ENCODE measurements around the gene RPL29.

The RPL29 gene

DNA sequence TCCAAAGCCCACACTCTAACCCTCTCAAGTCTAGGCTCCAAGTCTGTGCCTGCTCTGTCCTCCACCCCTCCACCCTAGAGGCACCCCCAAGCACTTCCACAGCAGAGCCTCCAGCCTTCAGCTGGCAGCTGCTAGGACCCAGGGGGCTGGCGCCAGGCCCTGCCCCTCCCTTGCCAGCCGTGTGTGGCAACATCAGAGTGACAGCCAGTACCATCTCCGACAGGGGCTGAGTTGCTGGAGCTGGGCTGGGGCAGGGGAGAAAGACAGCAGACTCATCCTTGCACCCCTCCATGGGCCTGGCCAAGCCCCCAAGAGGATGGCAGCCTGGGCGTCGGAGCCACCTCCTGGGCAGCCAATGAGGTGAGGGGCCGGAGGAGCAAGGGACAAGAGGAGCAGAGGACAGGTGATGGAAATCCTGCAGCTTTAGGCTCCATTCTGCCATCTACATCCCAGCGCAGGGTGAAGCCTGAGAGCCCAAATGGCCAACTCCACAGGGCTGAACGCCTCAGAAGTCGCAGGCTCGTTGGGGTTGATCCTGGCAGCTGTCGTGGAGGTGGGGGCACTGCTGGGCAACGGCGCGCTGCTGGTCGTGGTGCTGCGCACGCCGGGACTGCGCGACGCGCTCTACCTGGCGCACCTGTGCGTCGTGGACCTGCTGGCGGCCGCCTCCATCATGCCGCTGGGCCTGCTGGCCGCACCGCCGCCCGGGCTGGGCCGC lies 40.4 kb downstream of the RPL29 start, which contains the start of gene GPR62:
Gene GPR62, plus strand, starts transcription at position 207 of the 718 bp plus-strand sequence. Its CDS starts 272 bp downstream, at position 479.
- peak within 1 kb of the TSS; percentile 97 for H3K18ac ChIP-seq (ENCODE audit: low read length)
- H3K27me3 ChIP-seq (ENCODE audit: control insufficient read depth in 3 of 3, insufficient read depth in 3 of 3, low read depth in 1 of 3, low read length in 3 of 3), result peaks cover 0 to 24% (median 11%) of the 10 kb centered on the region in 3 experiments
- H3K36me3 ChIP-seq (replicated peaks in 1 of 2; ENCODE audit: control insufficient read depth in 2 of 2, insufficient read depth in 2 of 2, low read length in 2 of 2), result peaks cover 18 to 37% of the 10 kb centered on the region in 2 donors
- no peak within 1 kb of the TSS for H2AFZ ChIP-seq (ENCODE audit: low read length)
- H3K9ac ChIP-seq (ENCODE audit: low read depth, low read length, poor library complexity), result peak within 1 kb of the TSS; percentile 91
- H3K4me1 ChIP-seq (ENCODE audit: control insufficient read depth in 2 of 2, insufficient read depth in 1 of 2, low read depth in 1 of 2, low read length in 2 of 2), result peaks cover 7 to 18% of the 10 kb centered on the region in 2 donors
- peak within 1 kb of the TSS; percentile 85 for H2AK5ac ChIP-seq (ENCODE audit: low read depth, low read length)
- DNase-seq (ENCODE audit: low spot score), result no peak
- H3K9me3 ChIP-seq (replicated peaks in 1 of 2; ENCODE audit: control insufficient read depth in 2 of 2, insufficient read depth in 1 of 2, low read depth in 1 of 2, low read length in 2 of 2), result peaks cover 0 to 8% of the 10 kb centered on the region in 2 donors
- peak within 1 kb of the TSS; percentile 58 for H2BK5ac ChIP-seq (ENCODE audit: low read length)
- WGBS, 2 donors (ENCODE audit: extremely low coverage in 2 of 2, insufficient read length in 2 of 2, insufficient replicate concordance in 1 of 2), result no CpG with 5 or more reads among the region's 33 CpGs
- H3K4me2 ChIP-seq (ENCODE audit: insufficient read depth, low read length, poor library complexity, severe bottlenecking), result peak within 1 kb of the TSS; percentile 85
- peak within 1 kb of the TSS; percentile 46 for H3K4ac ChIP-seq (ENCODE audit: low read length)
- H4K8ac ChIP-seq (ENCODE audit: low read depth, low read length), result peak within 1 kb of the TSS; percentile 94
- peak within 1 kb of the TSS in 1 of 2 donors; percentile 73 for H3K4me3 ChIP-seq (ENCODE audit: low read length in 2 of 2)
- H3K14ac ChIP-seq (ENCODE audit: low read length), result peak within 1 kb of the TSS; percentile 64
- peak within 1 kb of the TSS; percentile 94 for H2BK12ac ChIP-seq (ENCODE audit: low read length)
- H2BK120ac ChIP-seq (ENCODE audit: low read depth, low read length), result peak within 1 kb of the TSS; percentile 99
- no peak within 1 kb of the TSS for H3K27ac ChIP-seq (replicated peaks; ENCODE audit: low read length)
- peak within 1 kb of the TSS; percentile 61 for H4K91ac ChIP-seq (ENCODE audit: low read depth, low read length, poor library complexity)
- H3K23ac ChIP-seq (ENCODE audit: low read depth, low read length, poor library complexity), result peak within 1 kb of the TSS; percentile 98
- peaks cover 2% of the 10 kb centered on the region for H3K79me1 ChIP-seq (ENCODE audit: low read depth, low read length)
- H2BK15ac ChIP-seq (ENCODE audit: low read length), result peak within 1 kb of the TSS; percentile 97

- Histone ChIP-seq H2BK120ac (ENCODE audit: low read depth, low read length) (no peak overlapping the region), H3K36me3 (replicated peaks in 1 of 2; ENCODE audit: control insufficient read depth in 2 of 2, insufficient read depth in 2 of 2, low read length in 2 of 2) (peaks cover 16 to 31% of the 10 kb centered on the region in 2 donors), H3K14ac (ENCODE audit: low read length) (no peak overlapping the region), H3K27ac (replicated peaks; ENCODE audit: low read length) (no peak overlapping the region), H3K23ac (ENCODE audit: low read depth, low read length, poor library complexity) (no peak overlapping the region), H2AFZ (ENCODE audit: low read length) (no peak overlapping the region), H3K18ac (ENCODE audit: low read length) (no peak overlapping the region), H3K9ac (ENCODE audit: low read depth, low read length, poor library complexity) (no peak overlapping the region), H3K9me3 (replicated peaks in 1 of 2; ENCODE audit: control insufficient read depth in 2 of 2, insufficient read depth in 1 of 2, low read depth in 1 of 2, low read length in 2 of 2) (peaks cover 0 to 8% of the 10 kb centered on the region in 2 donors), H4K8ac (ENCODE audit: low read depth, low read length) (no peak overlapping the region), H2BK12ac (ENCODE audit: low read length) (no peak overlapping the region), H3K4me3 (ENCODE audit: low read length in 2 of 2) (no peak overlapping the region), H4K91ac (ENCODE audit: low read depth, low read length, poor library complexity) (no peak overlapping the region), H3K79me1 (ENCODE audit: low read depth, low read length) (peaks cover 2% of the 10 kb centered on the region), H3K4me1 (ENCODE audit: control insufficient read depth in 2 of 2, insufficient read depth in 1 of 2, low read depth in 1 of 2, low read length in 2 of 2) (peaks cover 7 to 18% of the 10 kb centered on the region in 2 donors), H2BK15ac (ENCODE audit: low read length) (peak overlapping the region; percentile 97), H2BK5ac (ENCODE audit: low read length) (no peak overlapping the region), H3K4me2 (ENCODE audit: insufficient read depth, low read length, poor library complexity, severe bottlenecking) (no peak overlapping the region), H3K27me3 (ENCODE audit: control insufficient read depth in 3 of 3, insufficient read depth in 3 of 3, low read depth in 1 of 3, low read length in 3 of 3) (peaks cover 0 to 24% (median 11%) of the 10 kb centered on the region in 3 experiments), H2AK5ac (ENCODE audit: low read depth, low read length) (peak overlapping the region; percentile 28), H3K4ac (ENCODE audit: low read length) (no peak overlapping the region)
- DNase-seq (ENCODE audit: low spot score), result no peak
- no CpG with 5 or more reads among the region's 1 CpG for WGBS, 2 donors (ENCODE audit: extremely low coverage in 2 of 2, insufficient read length in 2 of 2, insufficient replicate concordance in 1 of 2)
Observed at GRCh38 chr3:51954713-51955112, 41.0 kb downstream of the RPL29 start.

- peaks cover 0 to 24% (median 11%) of the 10 kb centered on the region in 3 experiments for H3K27me3 ChIP-seq (ENCODE audit: control insufficient read depth in 3 of 3, insufficient read depth in 3 of 3, low read depth in 1 of 3, low read length in 3 of 3)
- H2AFZ ChIP-seq (ENCODE audit: low read length), result peak overlapping the region; percentile 64
- H3K4me1 ChIP-seq (ENCODE audit: control insufficient read depth in 2 of 2, insufficient read depth in 1 of 2, low read depth in 1 of 2, low read length in 2 of 2), result peaks cover 7 to 18% of the 10 kb centered on the region in 2 donors
- H3K18ac ChIP-seq (ENCODE audit: low read length), result no peak overlapping the region
- H3K4me2 ChIP-seq (ENCODE audit: insufficient read depth, low read length, poor library complexity, severe bottlenecking), result no peak overlapping the region
- H3K9ac ChIP-seq (ENCODE audit: low read depth, low read length, poor library complexity), result no peak overlapping the region
- peak overlapping the region in 1 of 2 donors; percentile 7 for H3K4me3 ChIP-seq (ENCODE audit: low read length in 2 of 2)
- H2BK5ac ChIP-seq (ENCODE audit: low read length), result no peak overlapping the region
- H2AK5ac ChIP-seq (ENCODE audit: low read depth, low read length), result no peak overlapping the region
- no peak overlapping the region for H2BK15ac ChIP-seq (ENCODE audit: low read length)
- H3K79me1 ChIP-seq (ENCODE audit: low read depth, low read length), result peaks cover 2% of the 10 kb centered on the region
- no peak overlapping the region for H4K91ac ChIP-seq (ENCODE audit: low read depth, low read length, poor library complexity)
- H3K23ac ChIP-seq (ENCODE audit: low read depth, low read length, poor library complexity), result no peak overlapping the region
- H3K14ac ChIP-seq (ENCODE audit: low read length), result no peak overlapping the region
- H3K4ac ChIP-seq (ENCODE audit: low read length), result no peak overlapping the region
- WGBS, 2 donors (ENCODE audit: extremely low coverage in 2 of 2, insufficient read length in 2 of 2, insufficient replicate concordance in 1 of 2), result no CpG with 5 or more reads among the region's 6 CpGs
- peaks cover 13 to 25% of the 10 kb centered on the region in 2 donors for H3K36me3 ChIP-seq (replicated peaks in 1 of 2; ENCODE audit: control insufficient read depth in 2 of 2, insufficient read depth in 2 of 2, low read length in 2 of 2)
- H4K8ac ChIP-seq (ENCODE audit: low read depth, low read length), result no peak overlapping the region
- H3K9me3 ChIP-seq (replicated peaks in 1 of 2; ENCODE audit: control insufficient read depth in 2 of 2, insufficient read depth in 1 of 2, low read depth in 1 of 2, low read length in 2 of 2), result peaks cover 0 to 9% of the 10 kb centered on the region in 2 donors
- no peak overlapping the region for H2BK120ac ChIP-seq (ENCODE audit: low read depth, low read length)
- DNase-seq (ENCODE audit: low spot score), result no peak
- H2BK12ac ChIP-seq (ENCODE audit: low read length), result no peak overlapping the region
- no peak overlapping the region for H3K27ac ChIP-seq (replicated peaks; ENCODE audit: low read length)
Observed at GRCh38 chr3:51954105-51954504, 41.6 kb downstream of the RPL29 start.

- H3K14ac ChIP-seq (ENCODE audit: low read length), result no peak overlapping the region
- H4K91ac ChIP-seq (ENCODE audit: low read depth, low read length, poor library complexity), result no peak overlapping the region
- H2BK12ac ChIP-seq (ENCODE audit: low read length), result no peak overlapping the region
- H3K27me3 ChIP-seq (ENCODE audit: control insufficient read depth in 3 of 3, insufficient read depth in 3 of 3, low read depth in 1 of 3, low read length in 3 of 3), result peaks cover 0 to 24% (median 11%) of the 10 kb centered on the region in 3 experiments
- DNase-seq (ENCODE audit: low spot score), result no peak
- H2BK5ac ChIP-seq (ENCODE audit: low read length), result no peak overlapping the region
- no peak overlapping the region for H3K18ac ChIP-seq (ENCODE audit: low read length)
- peak overlapping the region; percentile 64 for H2AFZ ChIP-seq (ENCODE audit: low read length)
- WGBS, 2 donors (ENCODE audit: extremely low coverage in 2 of 2, insufficient read length in 2 of 2, insufficient replicate concordance in 1 of 2), result no CpG with 5 or more reads among the region's 3 CpGs
- H2BK120ac ChIP-seq (ENCODE audit: low read depth, low read length), result no peak overlapping the region
- H4K8ac ChIP-seq (ENCODE audit: low read depth, low read length), result no peak overlapping the region
- H3K9me3 ChIP-seq (replicated peaks in 1 of 2; ENCODE audit: control insufficient read depth in 2 of 2, insufficient read depth in 1 of 2, low read depth in 1 of 2, low read length in 2 of 2), result peaks cover 0 to 10% of the 10 kb centered on the region in 2 donors
- peaks cover 7 to 18% of the 10 kb centered on the region in 2 donors for H3K4me1 ChIP-seq (ENCODE audit: control insufficient read depth in 2 of 2, insufficient read depth in 1 of 2, low read depth in 1 of 2, low read length in 2 of 2)
- H3K27ac ChIP-seq (replicated peaks; ENCODE audit: low read length), result no peak overlapping the region
- H3K9ac ChIP-seq (ENCODE audit: low read depth, low read length, poor library complexity), result no peak overlapping the region
- no peak overlapping the region for H3K4me2 ChIP-seq (ENCODE audit: insufficient read depth, low read length, poor library complexity, severe bottlenecking)
- no peak overlapping the region for H3K4me3 ChIP-seq (ENCODE audit: low read length in 2 of 2)
- peaks cover 2% of the 10 kb centered on the region for H3K79me1 ChIP-seq (ENCODE audit: low read depth, low read length)
- no peak overlapping the region for H3K4ac ChIP-seq (ENCODE audit: low read length)
- H3K23ac ChIP-seq (ENCODE audit: low read depth, low read length, poor library complexity), result no peak overlapping the region
- H3K36me3 ChIP-seq (replicated peaks in 1 of 2; ENCODE audit: control insufficient read depth in 2 of 2, insufficient read depth in 2 of 2, low read length in 2 of 2), result peaks cover 11 to 18% of the 10 kb centered on the region in 2 donors
- no peak overlapping the region for H2AK5ac ChIP-seq (ENCODE audit: low read depth, low read length)
- no peak overlapping the region for H2BK15ac ChIP-seq (ENCODE audit: low read length)
Observed at GRCh38 chr3:51953445-51953844, 42.2 kb downstream of the RPL29 start.
